ENCODE data around the gene BRSK2.

The BRSK2 gene

GRCh38 chr11:1472180-1473005 lies 82.7 kb downstream of the BRSK2 start:
- H3K27me3 Mint-ChIP-seq = no peaks in the 10 kb centered on the region
- H3K4me3 Mint-ChIP-seq = no peak overlapping the region
- H3K27ac Mint-ChIP-seq = no peak overlapping the region
- no peaks in the 10 kb centered on the region for H3K9me3 Mint-ChIP-seq
- H3K36me3 Mint-ChIP-seq = peaks cover 3% of the 10 kb centered on the region
- no peaks in the 10 kb centered on the region for H3K4me1 Mint-ChIP-seq

DNA sequence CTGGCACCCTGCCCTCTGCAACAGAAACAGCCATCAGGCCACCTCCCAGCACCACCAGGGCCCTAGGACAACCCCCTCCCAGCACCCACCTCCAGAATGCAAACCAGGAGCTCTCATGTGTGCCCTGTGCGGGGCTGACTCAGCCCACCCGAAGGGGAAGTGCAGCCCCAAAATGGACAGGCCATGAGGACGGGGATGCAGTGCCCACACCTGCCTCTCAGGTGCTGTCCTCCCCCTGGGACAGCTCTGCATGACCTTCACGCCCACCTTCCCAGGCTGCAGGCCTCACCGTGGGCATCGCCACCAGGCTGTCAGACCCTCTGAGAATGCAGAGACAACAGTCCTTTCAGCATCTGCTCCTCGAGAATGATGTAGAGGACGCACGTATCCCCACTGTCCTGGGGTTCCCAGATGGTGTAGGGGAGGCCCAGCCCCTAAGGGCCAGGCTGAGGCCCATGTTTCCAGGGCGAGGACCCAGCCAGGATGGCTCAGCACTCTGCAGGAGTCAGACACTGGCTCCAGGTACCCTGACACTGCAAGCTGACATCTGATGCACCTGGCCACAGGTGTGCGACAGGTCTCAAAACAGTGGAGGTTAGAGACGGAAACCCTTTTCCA lies 83.4 kb downstream of the BRSK2 start:
- Mint-ChIP-seq H3K27ac (no peak overlapping the region), H3K9me3 (no peaks in the 10 kb centered on the region), H3K4me3 (no peak overlapping the region), H3K27me3 (no peaks in the 10 kb centered on the region), H3K36me3 (peaks cover 4% of the 10 kb centered on the region), H3K4me1 (no peaks in the 10 kb centered on the region)

DNA sequence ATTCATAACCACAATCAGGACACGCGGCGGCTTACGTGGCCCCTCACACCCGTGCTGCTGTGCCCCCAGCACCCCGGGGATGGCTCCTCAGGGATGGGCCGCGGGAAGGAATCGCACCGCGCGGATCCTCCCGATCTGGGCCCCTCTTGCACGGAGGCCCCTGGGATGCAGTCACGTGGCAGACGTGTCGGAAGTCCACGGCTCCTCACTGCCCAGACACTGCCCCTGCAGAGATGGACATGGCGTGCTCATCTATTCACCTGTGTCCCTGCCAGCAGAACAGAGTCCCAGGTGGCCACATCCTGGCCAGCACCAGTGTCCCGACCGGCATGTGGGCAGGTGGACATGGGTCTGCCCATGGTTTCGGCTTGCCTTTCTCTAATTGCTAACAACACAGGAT lies 84.1 kb downstream of the BRSK2 start:
- H3K27ac Mint-ChIP-seq = no peak overlapping the region
- no peaks in the 10 kb centered on the region for H3K4me1 Mint-ChIP-seq
- no peak overlapping the region for H3K4me3 Mint-ChIP-seq
- no peaks in the 10 kb centered on the region for H3K27me3 Mint-ChIP-seq
- no peaks in the 10 kb centered on the region for H3K9me3 Mint-ChIP-seq
- H3K36me3 Mint-ChIP-seq = peaks cover 4% of the 10 kb centered on the region

DNA sequence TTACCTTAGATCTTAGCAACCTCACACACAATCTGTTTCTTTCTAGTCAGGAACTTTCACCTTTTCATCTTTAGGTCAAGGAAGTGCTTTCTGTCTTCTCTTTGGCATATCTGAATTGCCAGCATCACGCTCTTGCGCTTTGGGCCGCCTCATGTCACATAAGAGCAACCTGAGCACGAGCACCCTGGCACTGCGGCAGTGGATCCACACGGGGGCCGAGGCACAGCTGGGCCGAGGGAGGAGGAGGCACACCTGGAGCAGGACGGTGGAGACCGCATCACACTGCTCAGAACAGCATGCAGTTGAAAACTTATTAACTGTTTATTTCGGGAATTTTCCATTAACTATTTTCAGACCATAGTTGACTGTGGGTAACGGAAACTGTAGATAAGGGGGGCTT lies 86.1 kb downstream of the BRSK2 start:
- Mint-ChIP-seq H3K4me3 (no peak overlapping the region), H3K27ac (no peak overlapping the region), H3K9me3 (no peaks in the 10 kb centered on the region), H3K4me1 (no peaks in the 10 kb centered on the region), H3K27me3 (no peaks in the 10 kb centered on the region), H3K36me3 (peaks cover 4% of the 10 kb centered on the region)

DNA sequence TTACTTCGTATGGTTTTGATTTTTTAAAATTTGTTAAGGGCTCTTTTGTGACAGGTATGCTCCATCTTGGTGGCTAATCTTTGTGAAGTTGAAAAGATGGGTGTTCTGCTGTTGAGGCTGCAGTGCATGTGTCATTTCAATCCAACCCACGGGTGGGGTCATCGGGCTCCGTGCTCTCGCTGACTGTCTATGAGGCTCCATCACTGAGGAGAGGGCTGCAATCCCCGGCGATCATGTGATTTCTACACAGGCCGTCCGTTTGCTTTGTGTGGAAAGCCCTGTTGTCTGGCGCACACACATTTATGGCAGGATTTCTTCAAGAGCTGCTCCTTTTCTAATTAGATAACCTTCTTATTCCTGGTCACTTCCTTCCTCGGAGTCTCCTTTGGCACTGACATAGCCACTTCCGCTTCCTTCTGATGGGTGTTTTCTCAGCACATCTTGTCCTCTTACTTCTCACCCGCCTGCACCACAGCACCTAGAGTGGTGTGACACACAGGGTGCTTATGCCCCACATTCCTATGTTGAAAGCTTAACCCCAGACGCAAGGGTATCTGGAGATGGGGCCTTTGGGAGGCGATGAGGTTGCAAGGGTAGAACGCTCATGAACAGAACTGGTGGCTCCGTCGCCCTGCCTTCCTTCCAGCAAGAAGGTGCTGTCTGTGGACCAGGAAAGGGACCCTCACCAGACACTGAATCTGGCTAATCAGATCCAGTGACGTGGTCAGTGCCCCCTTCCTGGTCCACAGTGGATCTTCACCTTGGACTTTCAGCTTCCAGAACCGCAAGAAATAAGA lies 87.4 kb downstream of the BRSK2 start:
- no peaks in the 10 kb centered on the region for H3K9me3 Mint-ChIP-seq
- H3K4me1 Mint-ChIP-seq = no peaks in the 10 kb centered on the region
- no peaks in the 10 kb centered on the region for H3K27me3 Mint-ChIP-seq
- no peak overlapping the region for H3K27ac Mint-ChIP-seq
- no peak overlapping the region for H3K4me3 Mint-ChIP-seq
- H3K36me3 Mint-ChIP-seq = peaks cover 4% of the 10 kb centered on the region

GRCh38 chr11:1478011-1478410 lies 88.3 kb downstream of the BRSK2 start:
- Mint-ChIP-seq H3K36me3 (peaks cover 4% of the 10 kb centered on the region), H3K27ac (no peak overlapping the region), H3K4me1 (no peaks in the 10 kb centered on the region), H3K4me3 (no peak overlapping the region), H3K9me3 (no peaks in the 10 kb centered on the region), H3K27me3 (no peaks in the 10 kb centered on the region)

GRCh38 chr11:1478544-1478943 lies 88.8 kb downstream of the BRSK2 start:
- peaks cover 4% of the 10 kb centered on the region for H3K36me3 Mint-ChIP-seq
- H3K27ac Mint-ChIP-seq = no peak overlapping the region
- H3K9me3 Mint-ChIP-seq = no peaks in the 10 kb centered on the region
- H3K4me3 Mint-ChIP-seq = no peak overlapping the region
- H3K4me1 Mint-ChIP-seq = no peaks in the 10 kb centered on the region
- no peaks in the 10 kb centered on the region for H3K27me3 Mint-ChIP-seq

DNA sequence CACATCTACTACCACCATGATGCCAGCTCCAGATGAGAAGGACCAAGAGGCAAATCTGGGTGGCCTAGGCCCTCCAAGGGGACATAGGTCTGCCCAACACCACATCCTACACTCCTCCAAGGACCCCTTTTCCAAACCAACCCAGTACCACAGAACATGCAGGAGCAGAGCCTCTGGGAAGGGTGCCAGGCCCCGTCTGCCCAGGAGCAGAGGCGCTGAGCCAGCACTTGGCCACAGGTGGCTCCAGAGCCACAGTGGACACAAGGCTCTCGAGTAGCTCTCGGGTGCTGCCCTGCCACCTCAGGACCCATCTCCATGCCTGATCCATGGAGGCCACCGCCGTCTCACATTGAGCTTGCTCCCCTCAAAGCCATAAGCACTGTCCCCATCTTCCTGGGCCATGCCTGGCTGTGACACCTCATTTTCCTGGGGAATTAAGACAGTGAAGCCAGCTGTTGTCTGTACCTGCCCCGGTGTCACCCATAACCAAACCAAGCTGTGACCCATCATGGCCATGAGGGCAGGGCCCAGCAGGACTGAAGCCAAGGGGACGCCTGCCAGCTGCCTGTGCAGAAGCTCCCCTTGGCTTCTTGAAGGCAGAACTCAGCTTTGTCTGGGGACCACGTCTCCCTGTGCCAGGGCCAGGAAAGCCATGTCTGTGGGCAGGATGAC lies 89.4 kb downstream of the BRSK2 start:
- Mint-ChIP-seq H3K36me3 (peaks cover 3% of the 10 kb centered on the region), H3K9me3 (no peaks in the 10 kb centered on the region), H3K4me1 (no peaks in the 10 kb centered on the region), H3K4me3 (no peak overlapping the region), H3K27me3 (no peaks in the 10 kb centered on the region), H3K27ac (no peak overlapping the region)

GRCh38 chr11:1479678-1480118 lies 90.0 kb downstream of the BRSK2 start:
- Mint-ChIP-seq H3K4me3 (no peak overlapping the region), H3K27ac (no peak overlapping the region), H3K27me3 (no peaks in the 10 kb centered on the region), H3K36me3 (peaks cover 2% of the 10 kb centered on the region), H3K9me3 (no peaks in the 10 kb centered on the region), H3K4me1 (no peaks in the 10 kb centered on the region)

GRCh38 chr11:1480191-1480554 lies 90.4 kb downstream of the BRSK2 start:
- H3K36me3 Mint-ChIP-seq = peaks cover 3% of the 10 kb centered on the region
- no peaks in the 10 kb centered on the region for H3K9me3 Mint-ChIP-seq
- no peak overlapping the region for H3K4me3 Mint-ChIP-seq
- peaks cover 2% of the 10 kb centered on the region for H3K4me1 Mint-ChIP-seq
- H3K27ac Mint-ChIP-seq = no peak overlapping the region
- no peaks in the 10 kb centered on the region for H3K27me3 Mint-ChIP-seq

DNA sequence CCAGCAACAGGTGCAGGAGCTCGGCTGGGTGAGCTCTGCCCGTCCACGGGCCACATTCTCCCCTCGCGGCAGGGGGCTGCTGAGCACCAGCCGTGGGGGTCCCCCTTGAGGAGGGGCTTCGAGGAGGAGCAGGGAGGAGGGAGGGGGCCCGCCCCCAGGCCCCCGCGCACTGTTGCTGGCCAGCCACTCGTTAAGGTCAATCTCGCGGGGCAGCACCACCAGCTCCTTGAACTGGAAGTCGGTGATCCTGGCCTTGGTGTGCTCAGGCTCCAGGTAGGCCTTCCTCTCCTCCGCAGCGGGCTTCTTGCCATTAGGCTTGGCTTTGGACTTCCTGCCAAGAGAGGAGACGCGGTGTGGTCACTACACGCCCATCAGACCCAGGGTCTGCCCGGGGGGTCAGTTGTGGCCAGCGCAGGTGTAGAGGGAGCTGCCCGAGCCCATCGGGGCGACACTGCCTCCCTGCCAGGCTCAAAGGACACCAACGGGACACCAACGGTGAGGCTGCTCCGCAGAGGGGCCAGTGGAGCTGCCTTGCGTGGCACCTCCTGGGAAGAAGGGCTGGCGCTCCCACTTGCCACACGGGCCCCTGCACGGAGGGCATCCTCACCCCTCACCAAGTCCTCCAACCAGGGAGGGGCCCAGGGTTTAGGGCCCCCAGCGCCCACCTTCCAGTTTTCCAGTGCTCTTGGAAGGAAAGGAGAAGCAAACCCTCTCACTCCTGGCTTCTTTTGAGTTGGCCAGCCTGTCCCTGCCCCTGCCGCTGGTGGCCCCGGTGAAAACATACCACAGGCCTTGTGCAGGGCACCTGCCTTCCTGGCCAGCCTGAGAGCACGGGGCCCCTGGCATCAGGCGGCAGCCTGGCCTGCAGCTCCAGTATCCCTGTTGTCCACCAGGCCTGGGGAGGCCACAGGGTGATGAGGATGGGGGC lies 91.1 kb downstream of the BRSK2 start:
- Mint-ChIP-seq H3K4me1 (peaks cover 8% of the 10 kb centered on the region), H3K27me3 (no peaks in the 10 kb centered on the region), H3K4me3 (no peak overlapping the region), H3K36me3 (peaks cover 3% of the 10 kb centered on the region), H3K9me3 (no peaks in the 10 kb centered on the region), H3K27ac (no peak overlapping the region)

DNA sequence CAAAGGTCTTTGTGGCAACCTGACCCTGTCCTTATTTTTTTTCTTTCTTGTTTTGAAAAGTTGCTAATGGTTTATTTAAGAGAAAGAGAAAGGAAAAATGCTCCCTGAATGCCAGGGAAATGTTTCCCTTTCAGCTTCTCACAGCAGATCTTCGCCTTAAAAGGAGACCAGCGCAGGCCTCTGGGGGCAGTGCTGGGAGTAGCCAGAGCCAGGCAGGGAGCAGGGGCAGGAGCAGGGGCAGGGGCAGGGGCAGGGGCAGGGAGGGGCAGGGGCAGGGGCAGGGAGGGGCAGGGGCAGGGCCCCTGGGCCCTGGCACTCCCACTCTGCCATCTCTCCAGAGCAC lies 91.7 kb downstream of the BRSK2 start:
- H3K4me3 Mint-ChIP-seq = no peak overlapping the region
- H3K4me1 Mint-ChIP-seq = peaks cover 8% of the 10 kb centered on the region
- no peaks in the 10 kb centered on the region for H3K27me3 Mint-ChIP-seq

GRCh38 chr11:1481861-1482441 lies 92.2 kb downstream of the BRSK2 start:
- peaks cover 8% of the 10 kb centered on the region for H3K4me1 Mint-ChIP-seq
- H3K9me3 Mint-ChIP-seq = no peaks in the 10 kb centered on the region
- H3K27me3 Mint-ChIP-seq = no peaks in the 10 kb centered on the region
- no peak overlapping the region for H3K27ac Mint-ChIP-seq
- H3K4me3 Mint-ChIP-seq = no peak overlapping the region
- H3K36me3 Mint-ChIP-seq = peaks cover 3% of the 10 kb centered on the region

More for the DNA sequence above, 91.7 kb downstream of the BRSK2 start:
- Mint-ChIP-seq H3K9me3 (no peaks in the 10 kb centered on the region), H3K27ac (no peak overlapping the region), H3K36me3 (peaks cover 3% of the 10 kb centered on the region)

DNA sequence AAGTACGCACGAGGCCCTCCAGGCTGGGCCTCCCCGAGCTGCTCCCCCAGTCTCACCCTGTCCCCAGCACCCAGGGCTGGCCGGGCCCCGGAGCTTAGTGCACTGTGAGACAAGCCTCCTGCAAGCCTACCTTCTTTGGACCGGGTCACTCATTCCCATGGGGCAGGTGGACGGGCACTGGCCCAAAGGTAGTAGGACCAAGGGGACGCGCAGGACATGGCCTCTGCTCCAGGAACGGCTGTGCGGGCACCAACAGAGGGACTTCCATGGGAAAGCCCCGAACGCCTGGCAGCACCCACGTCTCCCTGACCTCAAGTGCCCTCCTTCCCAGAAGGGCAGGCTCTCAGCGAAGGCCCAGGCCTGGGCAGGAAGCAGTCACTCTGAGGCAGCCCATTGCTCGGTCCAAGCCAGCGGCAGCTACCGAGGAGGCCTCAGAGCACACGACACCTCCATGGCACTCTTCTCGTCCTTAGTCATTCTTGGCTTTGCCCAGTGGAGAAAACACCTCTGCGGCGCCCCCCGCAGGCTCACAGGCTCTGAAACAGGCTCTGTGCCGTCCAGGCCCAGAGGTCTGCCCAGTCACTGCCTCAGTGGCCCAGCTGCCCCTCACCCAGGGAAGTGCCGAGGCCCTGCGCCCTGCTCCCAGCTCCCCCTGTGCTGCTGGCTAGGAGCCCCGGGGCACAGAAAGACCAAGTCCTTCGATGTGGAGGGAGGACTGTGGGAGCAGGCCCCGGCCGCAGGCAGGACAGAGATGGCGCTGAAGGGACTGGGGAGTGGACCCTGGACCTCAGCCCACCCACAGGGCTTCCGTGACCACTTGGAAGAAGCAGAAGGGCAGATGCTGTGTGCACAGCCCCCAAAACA lies 93.1 kb downstream of the BRSK2 start:
- H3K27ac Mint-ChIP-seq = no peak overlapping the region
- H3K27me3 Mint-ChIP-seq = no peaks in the 10 kb centered on the region
- no peaks in the 10 kb centered on the region for H3K9me3 Mint-ChIP-seq
- no peak overlapping the region for H3K4me3 Mint-ChIP-seq
- H3K36me3 Mint-ChIP-seq = peaks cover 2% of the 10 kb centered on the region
- H3K4me1 Mint-ChIP-seq = peaks cover 13% of the 10 kb centered on the region
